ENCODE results near the gene ZNF304.

ZNF304 gene

DNA sequence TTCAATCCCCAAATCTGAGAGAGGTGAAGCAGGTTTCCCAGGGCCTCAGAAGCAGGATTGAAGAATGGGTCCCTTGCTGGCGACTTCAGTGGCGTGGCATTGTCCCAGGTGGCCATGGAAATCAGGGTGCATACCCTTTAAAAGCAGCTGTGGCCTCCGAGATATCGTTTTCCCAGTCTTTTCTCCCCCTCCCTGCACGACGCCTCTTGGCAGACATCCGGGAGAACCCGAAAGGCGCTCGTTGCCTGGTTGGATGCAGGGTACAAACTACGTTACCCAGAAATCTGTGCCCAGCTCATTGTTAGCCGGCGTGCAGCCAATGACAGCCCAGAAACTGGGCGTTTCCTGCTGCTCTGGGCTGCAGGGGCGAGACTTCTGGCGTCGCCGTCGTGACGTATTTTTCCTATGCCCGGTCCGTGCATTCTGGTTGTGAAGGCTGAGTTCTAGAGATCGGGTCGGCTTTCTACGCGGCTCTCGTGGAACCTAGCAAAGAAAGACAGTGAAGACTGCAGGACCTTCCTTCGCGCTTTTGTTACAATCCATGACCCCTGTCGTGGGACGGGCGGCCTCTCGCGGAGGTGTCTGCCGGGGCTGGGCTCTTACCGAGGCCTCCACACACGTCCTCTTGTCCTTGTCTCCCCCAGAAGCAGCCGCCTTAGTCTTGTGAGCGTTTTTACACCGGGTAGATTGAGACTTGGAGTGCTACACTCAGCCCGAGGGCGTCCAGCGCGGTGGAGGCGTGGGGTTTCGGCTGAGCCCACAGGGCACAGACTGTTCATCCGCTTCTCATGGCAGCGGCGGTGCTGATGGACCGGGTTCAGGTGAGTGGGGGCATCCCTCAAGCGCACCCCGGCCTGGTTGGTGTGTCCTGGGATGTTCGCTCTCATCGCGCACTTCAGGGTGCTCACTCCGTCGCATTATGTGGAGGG is at the start of gene ZNF304:
ZNF304 (plus strand) TSS at position 395 of the 929 bp plus-strand sequence; CDS start at position 789, 394 bp downstream.
- DNase-seq, result peak; percentile 88

GRCh38 chr19:57302020-57302465 is 49.0 kb upstream of the ZNF304 start:
- no peak for DNase-seq

- DNase-seq, result no peak
These were observed 48.2 kb upstream of the ZNF304 start for GRCh38 chr19:57302727-57303401.

GRCh38 chr19:57305056-57305455 is 46.0 kb upstream of the ZNF304 start:
- no peak for DNase-seq

DNA sequence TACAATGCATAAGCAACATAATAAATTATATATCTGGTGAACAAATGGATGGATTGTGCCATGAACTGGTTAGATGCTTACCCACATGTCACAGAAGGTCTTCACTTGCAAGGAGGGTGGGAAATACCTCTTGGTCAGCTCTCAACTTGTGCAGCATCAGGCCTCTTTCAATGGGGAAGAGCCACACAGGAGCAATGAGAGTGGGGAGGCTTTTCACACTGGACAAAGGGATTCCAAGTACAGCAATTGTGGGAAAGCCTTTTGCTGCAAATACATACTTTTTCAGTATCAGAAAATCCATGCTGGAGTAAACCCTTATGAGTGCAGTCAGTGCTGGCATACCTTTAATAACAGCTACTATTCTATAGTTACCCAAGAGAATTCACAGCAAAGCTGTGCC is 42.6 kb upstream of the ZNF304 start:
- DNase-seq, result no peak

- no peak for DNase-seq
These were observed 40.3 kb upstream of the ZNF304 start for GRCh38 chr19:57310792-57311191.

GRCh38 chr19:57314146-57314545 is 36.9 kb upstream of the ZNF304 start:
- DNase-seq, result no peak

- DNase-seq, result no peak
These were observed 33.6 kb upstream of the ZNF304 start for GRCh38 chr19:57317503-57317902.

- DNase-seq, result no peak
These were observed 31.2 kb upstream of the ZNF304 start for GRCh38 chr19:57319869-57320179.

DNA sequence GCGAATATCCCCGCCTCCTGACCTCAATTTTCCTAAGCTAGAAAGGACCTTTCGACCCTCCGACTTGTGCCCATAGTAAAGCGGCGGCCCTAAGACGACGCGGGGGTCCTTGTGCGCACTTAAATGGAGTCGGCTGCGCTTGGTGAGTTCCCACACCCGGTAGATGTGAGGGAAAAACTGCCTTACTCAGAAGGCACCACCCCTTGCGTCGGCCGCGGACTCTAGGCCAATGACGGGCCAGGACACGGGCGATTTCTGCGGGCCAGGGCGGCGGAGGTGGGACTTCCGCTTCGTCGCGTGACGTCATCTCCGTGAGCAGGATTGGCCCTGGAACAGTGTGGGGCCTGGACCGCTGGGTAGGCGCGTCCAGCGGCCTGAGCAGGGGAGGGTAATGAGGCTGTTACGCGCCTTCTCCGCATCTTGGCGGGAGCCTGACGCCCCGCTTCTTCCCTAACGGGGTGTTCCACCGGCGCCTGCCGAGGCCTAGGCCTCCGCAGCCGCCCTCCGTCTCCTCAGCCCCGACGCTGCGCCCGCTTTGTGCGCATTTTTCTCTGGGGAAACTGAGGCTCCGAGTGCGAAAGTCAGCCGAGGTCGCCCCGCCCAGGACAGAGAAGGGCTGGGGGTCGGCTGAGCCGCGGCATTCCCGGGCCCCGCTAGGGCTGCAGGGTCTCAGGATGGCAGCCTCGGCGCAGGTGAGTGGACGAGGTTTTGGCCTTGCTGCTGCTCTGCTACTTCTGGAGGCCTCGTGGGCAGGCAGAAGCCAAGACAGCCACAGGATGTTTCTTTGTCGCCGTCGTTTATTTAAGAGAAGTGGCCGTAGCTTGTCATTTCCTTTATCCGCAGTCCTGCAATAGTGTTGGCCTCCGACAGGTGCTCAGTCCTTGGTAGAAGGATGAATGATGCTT is 30.6 kb upstream of the ZNF304 start, which contains the start of gene ZNF543:
ZNF543 (plus strand) TSS at position 293 of the 905 bp plus-strand sequence; CDS start at position 675, 382 bp downstream.
- peak; percentile 95 for DNase-seq

GRCh38 chr19:57321116-57321515 is 30.0 kb upstream of the ZNF304 start:
- DNase-seq, result no peak

DNA sequence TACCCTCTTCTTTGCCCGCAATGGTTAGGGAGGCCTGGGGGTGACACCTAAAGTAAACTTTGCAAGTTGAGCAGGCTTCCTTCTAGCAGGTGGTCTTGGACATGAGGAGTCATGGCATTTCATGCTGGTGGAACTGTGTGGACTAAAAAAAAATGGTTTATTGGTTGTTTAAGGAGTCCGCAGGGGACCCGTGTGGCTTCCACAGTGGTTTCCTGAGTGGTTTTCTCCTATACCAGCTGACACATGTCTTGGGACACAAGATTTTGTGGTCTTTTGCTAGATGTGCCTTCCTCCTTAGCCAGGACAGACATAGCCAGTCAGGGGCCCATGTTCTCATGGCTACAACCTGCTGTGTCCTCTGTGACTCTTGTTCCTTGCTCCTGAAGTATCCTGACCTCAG is 29.3 kb upstream of the ZNF304 start:
- DNase-seq, result no peak

DNA sequence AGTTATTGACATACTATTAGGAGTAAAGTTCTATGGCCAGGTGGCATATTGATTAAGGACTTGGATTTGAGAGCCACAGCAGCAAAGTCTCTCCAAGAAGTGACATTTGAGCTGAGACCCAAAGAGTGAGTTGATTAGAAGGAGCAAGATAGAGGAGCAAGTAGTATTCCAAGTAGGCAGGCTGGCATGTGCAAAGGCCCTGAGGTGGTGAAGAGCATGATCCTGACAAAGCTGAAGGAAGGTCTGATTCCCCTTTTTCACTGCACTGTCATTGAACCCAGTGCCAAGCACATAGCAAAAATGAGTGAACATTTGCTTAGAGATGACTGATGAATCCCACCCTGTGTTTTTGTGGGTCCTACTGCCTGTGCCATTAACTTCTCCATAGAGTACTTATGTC is 26.1 kb upstream of the ZNF304 start:
- DNase-seq, result no peak

DNA sequence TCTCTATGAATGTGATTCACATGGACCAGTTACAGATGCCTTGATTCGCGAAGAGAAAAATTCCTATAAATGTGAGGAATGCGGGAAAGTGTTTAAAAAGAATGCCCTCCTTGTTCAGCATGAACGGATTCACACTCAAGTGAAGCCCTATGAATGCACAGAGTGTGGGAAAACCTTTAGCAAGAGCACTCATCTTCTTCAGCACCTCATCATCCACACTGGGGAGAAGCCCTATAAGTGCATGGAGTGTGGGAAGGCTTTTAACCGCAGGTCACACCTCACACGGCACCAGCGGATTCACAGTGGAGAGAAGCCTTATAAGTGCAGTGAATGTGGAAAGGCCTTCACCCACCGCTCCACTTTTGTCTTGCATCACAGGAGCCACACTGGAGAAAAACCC is 23.1 kb upstream of the ZNF304 start:
- DNase-seq, result no peak

- no peak for DNase-seq
These were observed 16.9 kb upstream of the ZNF304 start for GRCh38 chr19:57334191-57334590.

- no peak for DNase-seq
These were observed 12.2 kb upstream of the ZNF304 start for GRCh38 chr19:57338877-57339276.

DNA sequence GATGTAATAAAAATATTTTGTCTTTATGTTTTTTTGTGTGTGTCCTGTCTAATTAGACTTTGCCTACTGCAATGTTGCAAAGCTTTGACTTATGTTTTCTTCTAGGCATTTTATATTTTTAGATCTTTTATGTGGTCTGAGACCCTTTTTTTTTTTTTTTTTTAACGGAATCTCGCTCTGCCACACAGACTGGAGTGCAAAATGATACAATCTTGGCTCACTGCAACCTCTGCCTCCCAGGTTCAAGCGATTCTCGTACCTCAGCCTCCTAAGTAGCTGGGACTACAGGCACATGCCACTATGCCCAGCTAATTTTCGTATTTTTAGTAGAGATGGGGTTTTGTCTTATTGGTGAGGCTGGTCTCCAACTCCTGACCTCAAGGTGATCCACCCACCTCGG is 8.5 kb upstream of the ZNF304 start:
- no peak for DNase-seq

DNA sequence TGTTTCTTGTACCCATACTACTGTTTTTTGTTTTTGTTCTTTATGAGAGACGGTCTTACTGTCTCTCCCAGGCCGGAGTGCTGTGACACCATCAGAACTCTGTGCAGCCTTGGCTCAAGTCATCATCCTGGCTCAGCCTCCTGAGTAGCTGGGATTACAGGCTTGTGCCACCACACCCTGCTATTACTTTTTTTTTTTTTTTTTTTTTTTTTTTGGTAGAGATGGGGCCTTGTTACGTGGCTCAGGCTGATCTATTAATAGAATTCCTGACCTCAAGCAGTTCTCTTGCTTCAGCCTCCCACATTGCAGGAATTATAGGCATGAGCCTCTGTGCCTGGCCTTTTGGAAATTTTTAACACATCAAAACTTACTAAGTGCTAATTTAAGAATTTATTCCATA is 2.9 kb upstream of the ZNF304 start:
- no peak for DNase-seq

DNA sequence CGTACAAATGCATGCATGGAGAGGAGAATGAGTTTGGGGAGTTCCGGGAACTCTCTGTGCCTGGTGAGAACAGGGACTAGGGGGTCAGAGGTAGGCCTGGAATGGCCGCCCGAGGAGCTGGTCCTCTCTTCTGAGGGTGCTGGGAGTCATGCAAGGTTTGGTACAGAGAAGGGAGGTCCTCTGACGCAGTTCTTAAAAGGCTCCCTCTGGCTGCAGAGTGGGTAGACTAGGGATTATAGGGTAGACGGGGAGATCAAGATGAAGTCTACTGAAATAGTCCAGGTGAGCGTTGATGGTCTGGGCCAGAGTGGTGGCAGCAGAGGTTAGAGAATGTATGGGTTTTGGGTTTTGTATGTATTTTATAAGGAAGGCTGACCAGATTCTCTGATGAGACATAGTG is 796 bp downstream of the ZNF304 start:
- no peak for DNase-seq

DNA sequence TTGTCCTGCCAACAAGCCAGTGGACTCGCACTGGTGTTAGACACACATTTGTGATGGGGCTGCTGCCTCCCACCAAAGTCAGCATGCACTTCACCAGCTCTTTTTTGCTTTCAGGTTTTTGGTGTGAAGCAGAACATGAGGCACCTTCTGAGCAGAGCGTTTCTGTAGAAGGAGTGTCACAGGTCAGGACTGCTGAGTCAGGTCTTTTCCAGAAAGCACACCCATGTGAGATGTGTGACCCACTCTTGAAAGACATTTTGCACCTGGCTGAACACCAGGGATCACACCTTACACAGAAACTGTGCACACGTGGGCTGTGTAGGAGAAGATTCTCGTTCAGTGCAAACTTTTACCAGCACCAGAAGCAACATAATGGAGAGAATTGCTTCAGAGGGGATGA is 4.8 kb downstream of the ZNF304 start:
- no peak for DNase-seq

DNA sequence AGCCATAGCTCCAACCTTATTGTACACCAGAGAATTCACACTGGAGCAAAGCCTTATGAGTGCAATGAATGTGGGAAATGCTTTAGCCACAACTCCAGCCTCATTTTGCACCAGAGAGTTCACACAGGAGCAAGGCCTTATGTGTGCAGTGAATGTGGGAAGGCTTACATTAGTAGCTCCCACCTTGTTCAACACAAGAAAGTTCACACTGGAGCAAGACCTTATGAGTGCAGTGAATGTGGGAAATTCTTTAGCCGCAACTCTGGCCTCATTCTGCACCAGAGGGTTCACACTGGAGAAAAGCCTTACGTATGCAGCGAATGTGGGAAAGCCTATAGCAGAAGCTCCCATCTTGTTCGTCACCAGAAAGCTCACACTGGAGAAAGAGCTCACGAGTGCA is 6.3 kb downstream of the ZNF304 start:
- DNase-seq, result no peak

DNA sequence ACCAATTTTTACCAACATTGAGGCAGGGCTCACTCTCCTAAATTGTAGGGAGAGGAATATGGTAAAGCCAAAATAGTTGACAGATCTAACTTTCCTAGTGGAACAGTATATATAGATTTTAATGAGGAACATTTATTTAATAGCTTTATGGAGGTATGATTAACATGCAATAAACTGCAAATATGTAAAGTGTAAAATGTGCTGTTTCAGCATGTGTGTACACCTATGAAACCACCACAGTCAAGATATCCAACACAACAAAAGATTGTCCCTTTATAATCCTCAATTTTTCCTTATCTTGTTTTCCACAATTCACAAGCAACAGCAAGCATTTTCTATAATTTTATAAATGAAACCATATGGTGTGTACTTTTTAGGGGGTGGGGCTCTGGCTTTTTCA is 8.2 kb downstream of the ZNF304 start:
- DNase-seq, result no peak

DNA sequence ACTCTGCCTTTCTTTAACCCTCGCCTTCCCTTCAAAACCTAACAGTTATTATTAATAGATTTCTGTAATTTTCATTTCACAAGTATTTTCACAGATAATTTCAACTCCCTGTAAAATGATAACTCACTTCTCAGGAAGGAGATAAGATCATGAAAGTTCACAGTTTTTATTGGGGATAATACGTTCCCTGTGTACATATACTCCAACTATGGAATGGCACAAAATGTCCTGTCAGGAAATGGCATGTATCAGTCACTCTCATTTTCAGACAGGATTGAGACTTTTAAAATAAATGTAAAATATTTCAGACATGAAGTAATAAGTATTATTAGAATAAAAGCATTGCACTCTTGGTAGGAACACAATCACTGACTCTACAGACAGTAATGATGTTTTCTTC is 11.3 kb downstream of the ZNF304 start:
- no peak for DNase-seq

Data from activated CD4-positive, alpha-beta T cell treated with anti-CD3 and anti-CD28 coated beads for 48 hours (primary cell).